Measurements from ENCODE around the gene NPIPB6.
"Not testable (repeated sequence)": the region's sequence is repeated elsewhere in the genome, so short reads cannot be mapped to it uniquely, and the experiment has no call there.

Gene NPIPB6

DNA sequence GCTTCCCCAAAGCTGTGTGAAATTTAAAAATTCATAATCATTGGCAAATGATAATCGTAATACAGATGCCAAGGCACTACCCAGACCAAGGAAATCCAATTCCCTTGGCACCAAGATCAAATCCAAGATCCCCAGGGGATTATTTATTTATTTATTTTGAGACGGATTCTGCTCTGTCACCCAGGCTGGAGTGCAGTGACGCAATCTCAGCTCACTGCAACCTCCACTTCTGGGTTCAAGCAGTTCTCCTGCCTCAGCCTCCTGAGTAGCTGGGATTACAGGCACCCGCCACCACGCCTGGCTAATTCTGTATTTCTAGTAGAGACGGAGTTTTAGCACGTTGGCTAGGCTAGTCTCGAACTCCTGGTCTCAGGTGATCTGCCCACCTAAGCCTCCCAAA is 27.6 kb downstream of the NPIPB6 start:
- H3K36me3 Mint-ChIP-seq (ENCODE audit: low read depth); H3K9me3 Mint-ChIP-seq; H3K4me3 Mint-ChIP-seq; H3K27me3 Mint-ChIP-seq (ENCODE audit: low read depth); H3K27ac Mint-ChIP-seq; H3K4me1 Mint-ChIP-seq: not testable (repeated sequence)

GRCh38 chr16:28332632-28333031 is 30.7 kb downstream of the NPIPB6 start:
- not testable (repeated sequence) for H3K9me3 Mint-ChIP-seq; H3K4me3 Mint-ChIP-seq; H3K4me1 Mint-ChIP-seq; H3K27ac Mint-ChIP-seq; H3K27me3 Mint-ChIP-seq (ENCODE audit: low read depth); H3K36me3 Mint-ChIP-seq (ENCODE audit: low read depth)

GRCh38 chr16:28330981-28331380 is 32.3 kb downstream of the NPIPB6 start:
- H3K4me3 Mint-ChIP-seq; H3K36me3 Mint-ChIP-seq (ENCODE audit: low read depth); H3K27me3 Mint-ChIP-seq (ENCODE audit: low read depth); H3K4me1 Mint-ChIP-seq; H3K9me3 Mint-ChIP-seq; H3K27ac Mint-ChIP-seq: not testable (repeated sequence)

- H3K27me3 Mint-ChIP-seq (ENCODE audit: low read depth); H3K4me3 Mint-ChIP-seq; H3K9me3 Mint-ChIP-seq; H3K4me1 Mint-ChIP-seq; H3K27ac Mint-ChIP-seq; H3K36me3 Mint-ChIP-seq (ENCODE audit: low read depth): not testable (repeated sequence)
Measured at GRCh38 chr16:28330232-28330631, 33.1 kb downstream of the NPIPB6 start.

GRCh38 chr16:28326881-28327610 is 36.3 kb downstream of the NPIPB6 start:
- Mint-ChIP-seq H3K4me3 (no peak overlapping the region), H3K9me3 (no peaks in the 10 kb centered on the region), H3K27me3 (ENCODE audit: low read depth) (no peaks in the 10 kb centered on the region), H3K4me1 (no peaks in the 10 kb centered on the region), H3K27ac (no peak overlapping the region), H3K36me3 (ENCODE audit: low read depth) (peaks cover 4% of the 10 kb centered on the region)
- peak; percentile 54 to 66 (median 57) for TF ChIP-seq CTCF (IDR thresholded peaks at IDR 0.05; ENCODE audit: unreplicated experiment in 3 of 3)

GRCh38 chr16:28324887-28325279 is 38.4 kb downstream of the NPIPB6 start:
- TF ChIP-seq CTCF (IDR thresholded peaks at IDR 0.05; ENCODE audit: unreplicated experiment in 3 of 3) = no peak
- Mint-ChIP-seq H3K4me3 (no peak overlapping the region), H3K9me3 (no peaks in the 10 kb centered on the region), H3K27me3 (ENCODE audit: low read depth) (no peaks in the 10 kb centered on the region), H3K27ac (no peak overlapping the region), H3K36me3 (ENCODE audit: low read depth) (peaks cover 4% of the 10 kb centered on the region), H3K4me1 (no peaks in the 10 kb centered on the region)

- Mint-ChIP-seq H3K4me1 (no peaks in the 10 kb centered on the region), H3K4me3 (no peak overlapping the region), H3K27me3 (ENCODE audit: low read depth) (no peaks in the 10 kb centered on the region), H3K9me3 (no peaks in the 10 kb centered on the region), H3K36me3 (ENCODE audit: low read depth) (peaks cover 7% of the 10 kb centered on the region), H3K27ac (no peak overlapping the region)
- no peak for TF ChIP-seq CTCF (IDR thresholded peaks at IDR 0.05; ENCODE audit: unreplicated experiment in 3 of 3)
Measured at GRCh38 chr16:28324235-28324886, 38.9 kb downstream of the NPIPB6 start.

- Mint-ChIP-seq H3K4me1 (no peaks in the 10 kb centered on the region), H3K36me3 (ENCODE audit: low read depth) (peaks cover 18% of the 10 kb centered on the region), H3K27me3 (ENCODE audit: low read depth) (no peaks in the 10 kb centered on the region), H3K27ac (no peak overlapping the region), H3K4me3 (no peak overlapping the region), H3K9me3 (no peaks in the 10 kb centered on the region)
- peak; percentile 60 to 69 (median 64) for TF ChIP-seq CTCF (IDR thresholded peaks at IDR 0.05; ENCODE audit: unreplicated experiment in 3 of 3)
Measured at GRCh38 chr16:28321700-28322411, 41.5 kb downstream of the NPIPB6 start.
